Central memory CD8-positive, alpha-beta T cell (primary cell): Measurements from ENCODE around the gene RNU6-9.

ENCODE experiments used
- ATAC-seq: fragments of 150-1000 bp; cut with Tn5 transposase; replicated peaks from 2 replicates; pipeline ENCODE4 v1.10.0; 2022; ENCODE audit warnings: mild to moderate bottlenecking, moderate FRiP score, moderate number of reproducible peaks; ENCODE audit not compliant: poor library complexity, severe bottlenecking; ENCODE audit errors: extremely low read depth
- DNase-seq, 2 donors: peaks; one replicate each; pipeline ENCODE4 v3.0.0; 2021; ENCODE audit warnings: low spot score in 2 of 2
- H3K27ac Mint-ChIP-seq: one replicate; pipeline ENCODE4 v1.8.0; 2022; ENCODE audit warnings: low read depth, mild to moderate bottlenecking, moderate library complexity, mixed read lengths
- H3K27me3 Mint-ChIP-seq: one replicate; pipeline ENCODE4 v1.8.0; 2022; ENCODE audit warnings: mixed read lengths
- H3K36me3 Mint-ChIP-seq: one replicate; pipeline ENCODE4 v1.8.0; 2022; ENCODE audit warnings: mild to moderate bottlenecking, moderate library complexity, mixed read lengths; ENCODE audit not compliant: insufficient read depth
- H3K4me1 Mint-ChIP-seq: one replicate; pipeline ENCODE4 v1.8.0; 2022; ENCODE audit warnings: mixed read lengths
- H3K4me3 Mint-ChIP-seq: one replicate; pipeline ENCODE4 v1.8.0; 2022; ENCODE audit warnings: mild to moderate bottlenecking, moderate library complexity, mixed read lengths
- H3K9me3 Mint-ChIP-seq: one replicate; pipeline ENCODE4 v1.8.0; 2022; ENCODE audit warnings: mixed read lengths

RNU6-9 gene

DNA sequence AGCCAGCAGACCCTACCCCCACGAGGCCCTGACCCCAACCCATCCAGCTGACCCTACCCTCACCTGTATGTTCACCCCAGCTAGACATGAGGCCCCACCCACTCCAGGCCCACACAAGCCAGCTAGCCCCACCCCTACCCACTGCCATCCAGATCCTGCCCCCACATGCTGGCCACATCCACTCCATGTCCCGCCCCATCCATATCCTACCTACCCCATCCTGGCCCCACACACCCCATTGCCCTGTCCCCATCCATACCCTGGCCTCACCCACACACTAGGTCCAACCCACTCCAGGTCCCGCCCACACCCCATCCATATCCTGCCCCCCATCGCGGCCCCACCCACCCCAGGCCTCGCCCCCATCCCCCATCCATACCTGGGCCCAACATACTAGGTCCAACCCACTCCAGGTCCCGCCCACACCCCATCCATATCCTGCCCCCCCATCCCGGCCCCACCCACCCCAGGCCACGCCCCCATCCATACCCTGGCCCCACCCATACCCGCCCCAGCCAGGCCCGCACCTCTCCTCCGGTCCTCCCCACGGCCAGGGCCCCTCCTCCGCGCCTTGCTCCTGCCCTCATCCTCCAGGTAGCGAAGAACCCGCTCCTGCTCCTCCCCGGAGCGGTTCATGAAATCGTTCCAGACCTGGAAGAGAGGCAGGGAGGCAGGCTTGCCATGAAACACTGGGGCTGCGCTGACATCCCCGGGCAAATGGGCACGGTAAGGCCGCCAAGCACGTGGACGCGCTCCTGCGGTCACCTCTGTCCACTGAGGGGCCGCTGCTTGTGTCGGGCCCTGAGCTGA is 7.2 kb downstream of the RNU6-9 start:
- peaks cover 36% of the 10 kb centered on the region for H3K36me3 Mint-ChIP-seq
- peaks cover 7% of the 10 kb centered on the region for H3K4me1 Mint-ChIP-seq
- H3K9me3 Mint-ChIP-seq, result no peaks in the 10 kb centered on the region
- no peaks in the 10 kb centered on the region for H3K27me3 Mint-ChIP-seq
- H3K27ac Mint-ChIP-seq, result peak overlapping the region; percentile 35
- no peak overlapping the region for H3K4me3 Mint-ChIP-seq
- no peak for DNase-seq
- peak; percentile 65 for ATAC-seq

DNA sequence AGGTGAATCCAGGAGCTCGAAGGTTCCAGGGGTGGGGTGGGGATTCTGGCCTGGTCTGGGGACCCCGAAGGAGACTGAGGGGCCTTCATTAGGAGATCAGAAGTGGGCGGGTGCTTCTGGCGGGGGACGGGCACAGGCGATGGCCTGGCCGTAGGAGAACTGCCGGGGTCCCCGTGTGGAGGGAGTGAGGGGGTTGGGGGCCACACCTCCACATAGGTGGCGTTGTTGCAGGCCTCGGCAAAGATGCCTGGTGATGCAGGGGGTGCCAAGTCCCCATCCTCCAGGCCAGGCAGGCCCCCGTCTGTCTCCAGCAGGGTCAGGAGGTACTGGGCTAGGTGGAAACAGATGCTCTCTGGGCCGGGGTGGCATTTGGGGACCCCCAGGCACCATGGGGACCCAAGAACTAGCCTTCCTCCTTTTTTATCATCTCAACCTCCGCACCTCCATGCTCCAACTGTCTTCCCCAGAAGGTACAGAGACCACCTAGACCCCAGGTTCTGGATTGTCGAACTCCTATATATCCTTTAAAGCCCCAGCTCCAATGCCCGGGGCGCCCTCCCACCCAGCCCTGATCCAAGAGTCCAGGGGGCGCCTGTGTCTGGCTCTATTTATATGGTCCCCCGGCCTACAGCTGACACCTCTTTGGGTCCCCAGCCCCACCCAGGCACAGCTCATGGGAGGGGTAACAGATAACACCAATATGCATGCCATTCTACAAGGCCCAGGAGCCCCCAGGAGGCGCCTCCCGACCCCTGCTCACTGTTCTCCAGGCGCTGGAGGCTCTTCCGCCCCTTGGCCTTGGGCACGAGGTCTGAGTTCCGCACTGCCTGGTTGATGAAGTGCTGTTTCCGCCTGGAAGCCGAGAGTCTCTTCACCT is 8.2 kb downstream of the RNU6-9 start:
- Mint-ChIP-seq H3K27ac (no peak overlapping the region), H3K36me3 (peaks cover 29% of the 10 kb centered on the region), H3K27me3 (no peaks in the 10 kb centered on the region), H3K4me3 (no peak overlapping the region), H3K4me1 (peaks cover 7% of the 10 kb centered on the region), H3K9me3 (no peaks in the 10 kb centered on the region)
- ATAC-seq (no peak), DNase-seq (no peak)

DNA sequence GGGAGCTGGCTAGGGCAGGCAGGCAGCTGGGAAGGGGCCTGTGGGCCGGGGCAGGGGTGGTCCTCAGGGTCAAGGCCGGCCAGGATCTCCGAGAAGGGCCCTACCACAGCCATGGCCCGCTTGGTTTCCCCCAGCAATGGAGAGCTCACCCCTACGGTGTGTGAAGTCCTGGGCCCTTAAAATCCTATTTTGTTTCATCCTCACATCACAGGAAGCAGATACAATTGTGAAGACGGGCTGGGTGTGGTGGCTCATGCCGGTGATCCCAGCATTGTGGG is 8.7 kb downstream of the RNU6-9 start:
- DNase-seq (no peak), ATAC-seq (no peak)
- Mint-ChIP-seq H3K4me1 (peaks cover 7% of the 10 kb centered on the region), H3K36me3 (peaks cover 25% of the 10 kb centered on the region), H3K27me3 (no peaks in the 10 kb centered on the region), H3K4me3 (no peak overlapping the region), H3K27ac (no peak overlapping the region), H3K9me3 (no peaks in the 10 kb centered on the region)

DNA sequence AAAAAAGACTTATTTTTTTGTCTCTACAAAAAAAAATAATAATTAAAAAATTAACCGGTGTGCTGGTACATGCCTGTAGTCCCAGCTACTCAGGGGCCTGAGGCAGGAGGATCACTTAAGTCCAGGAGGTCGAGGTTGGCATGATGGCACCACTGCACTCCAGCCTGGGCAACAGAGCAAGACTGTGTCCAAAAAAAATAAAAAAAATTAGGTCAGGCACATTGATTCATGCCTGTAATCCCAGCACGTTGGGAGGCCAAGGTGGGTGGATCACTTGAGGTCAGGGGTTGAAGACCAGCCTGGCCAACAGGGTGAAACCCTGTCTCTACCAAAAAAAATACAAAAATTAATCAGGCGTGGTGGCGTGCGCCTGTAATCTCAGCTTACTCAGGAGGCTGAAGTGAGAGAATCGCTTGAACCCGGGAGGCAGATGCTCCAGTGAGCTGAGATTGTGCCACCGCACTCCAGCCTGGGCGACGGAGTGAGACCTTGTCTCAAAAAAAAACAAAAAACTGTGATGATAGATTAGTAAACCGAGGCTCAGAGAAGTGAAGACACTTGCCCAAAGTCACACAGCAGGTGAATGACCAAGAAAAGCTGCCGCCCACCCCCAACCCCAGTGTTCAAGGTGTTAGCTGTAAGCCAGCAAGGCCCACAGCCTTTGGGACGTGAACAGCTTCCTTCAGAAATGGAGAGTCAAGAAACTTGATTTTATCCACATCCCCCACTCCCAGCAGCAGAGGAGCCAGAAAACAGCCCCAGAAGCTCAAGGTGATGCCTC is 9.4 kb downstream of the RNU6-9 start:
- Mint-ChIP-seq H3K4me3 (no peak overlapping the region), H3K27me3 (no peaks in the 10 kb centered on the region), H3K9me3 (no peaks in the 10 kb centered on the region), H3K27ac (no peak overlapping the region), H3K36me3 (peaks cover 26% of the 10 kb centered on the region), H3K4me1 (peaks cover 7% of the 10 kb centered on the region)
- DNase-seq (no peak), ATAC-seq (no peak)

DNA sequence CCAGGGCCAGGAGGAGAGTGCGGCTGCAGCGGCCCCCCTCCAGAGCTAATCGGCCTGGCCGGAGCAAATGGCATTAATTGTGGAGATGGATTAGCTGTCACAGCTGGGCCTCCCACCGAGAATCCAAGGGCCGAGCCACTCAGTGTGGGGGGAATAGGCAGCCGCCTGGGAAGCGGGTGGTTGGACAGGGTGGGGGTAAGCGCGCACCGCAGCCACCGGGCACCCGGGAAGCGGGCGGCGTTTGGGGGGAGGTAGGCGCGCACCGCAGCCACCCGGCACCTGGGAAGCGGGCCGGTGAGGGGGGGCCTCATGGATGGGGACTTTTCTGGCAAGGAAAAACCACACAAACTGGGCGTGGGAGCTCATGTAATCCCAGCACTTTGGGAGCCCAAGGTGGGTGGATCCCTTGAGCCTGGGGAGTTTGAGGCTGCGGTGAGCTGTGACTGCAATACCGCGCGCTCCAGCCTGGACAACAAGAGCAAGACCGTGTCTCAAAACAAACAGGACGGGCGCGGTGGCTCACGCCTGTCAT is 10.0 kb downstream of the RNU6-9 start:
- H3K36me3 Mint-ChIP-seq, result peaks cover 20% of the 10 kb centered on the region
- DNase-seq (no peak), ATAC-seq (no peak)
- no peaks in the 10 kb centered on the region for H3K27me3 Mint-ChIP-seq
- H3K9me3 Mint-ChIP-seq, result no peaks in the 10 kb centered on the region
- H3K4me1 Mint-ChIP-seq, result peaks cover 7% of the 10 kb centered on the region
- H3K4me3 Mint-ChIP-seq, result no peak overlapping the region
- H3K27ac Mint-ChIP-seq, result peak overlapping the region; percentile 70

DNA sequence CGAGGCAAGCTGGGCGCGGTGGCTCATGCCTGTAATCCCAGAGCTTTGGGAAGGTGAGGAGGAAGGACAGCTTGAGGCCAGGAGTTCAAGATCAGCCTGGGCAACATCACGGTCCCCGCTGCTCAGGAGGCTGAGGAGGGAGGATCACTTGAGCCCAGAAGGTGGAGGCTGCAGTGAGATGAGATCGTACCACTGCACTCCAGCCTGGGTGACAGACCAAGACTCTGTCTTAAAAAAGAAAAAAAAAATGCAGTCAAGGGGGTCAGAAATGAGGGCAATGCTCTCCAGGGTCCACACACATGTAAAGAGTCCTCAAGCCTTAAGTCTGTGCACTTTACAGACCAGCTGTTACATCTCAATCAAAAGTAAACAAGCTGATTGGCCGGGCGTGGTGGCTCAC is 11.3 kb downstream of the RNU6-9 start:
- H3K36me3 Mint-ChIP-seq, result peaks cover 23% of the 10 kb centered on the region
- H3K4me3 Mint-ChIP-seq, result no peak overlapping the region
- no peak for DNase-seq
- H3K27ac Mint-ChIP-seq, result peak overlapping the region; percentile 70
- H3K9me3 Mint-ChIP-seq, result no peaks in the 10 kb centered on the region
- H3K27me3 Mint-ChIP-seq, result no peaks in the 10 kb centered on the region
- peaks cover 19% of the 10 kb centered on the region for H3K4me1 Mint-ChIP-seq
- ATAC-seq, result no peak

DNA sequence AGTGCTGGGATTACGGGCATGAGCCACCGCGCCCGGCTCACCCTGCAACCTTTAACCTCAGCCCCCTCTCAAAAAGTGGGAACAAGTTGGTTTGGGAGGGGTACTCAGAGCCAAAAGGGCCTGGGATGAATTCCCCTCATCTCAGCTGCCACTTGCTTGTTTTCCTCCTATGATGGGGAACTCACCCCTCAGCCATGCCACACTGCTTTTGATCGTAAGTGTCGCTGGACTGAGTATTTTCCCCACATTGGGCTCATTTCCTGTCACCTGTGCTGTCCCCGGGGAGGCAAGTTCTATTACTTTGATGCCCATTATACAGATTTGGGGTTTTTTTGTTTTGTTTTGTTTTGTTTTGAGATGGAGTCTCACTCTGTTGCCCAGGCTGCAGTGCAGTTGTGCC is 13.2 kb downstream of the RNU6-9 start:
- no peak for DNase-seq

DNA sequence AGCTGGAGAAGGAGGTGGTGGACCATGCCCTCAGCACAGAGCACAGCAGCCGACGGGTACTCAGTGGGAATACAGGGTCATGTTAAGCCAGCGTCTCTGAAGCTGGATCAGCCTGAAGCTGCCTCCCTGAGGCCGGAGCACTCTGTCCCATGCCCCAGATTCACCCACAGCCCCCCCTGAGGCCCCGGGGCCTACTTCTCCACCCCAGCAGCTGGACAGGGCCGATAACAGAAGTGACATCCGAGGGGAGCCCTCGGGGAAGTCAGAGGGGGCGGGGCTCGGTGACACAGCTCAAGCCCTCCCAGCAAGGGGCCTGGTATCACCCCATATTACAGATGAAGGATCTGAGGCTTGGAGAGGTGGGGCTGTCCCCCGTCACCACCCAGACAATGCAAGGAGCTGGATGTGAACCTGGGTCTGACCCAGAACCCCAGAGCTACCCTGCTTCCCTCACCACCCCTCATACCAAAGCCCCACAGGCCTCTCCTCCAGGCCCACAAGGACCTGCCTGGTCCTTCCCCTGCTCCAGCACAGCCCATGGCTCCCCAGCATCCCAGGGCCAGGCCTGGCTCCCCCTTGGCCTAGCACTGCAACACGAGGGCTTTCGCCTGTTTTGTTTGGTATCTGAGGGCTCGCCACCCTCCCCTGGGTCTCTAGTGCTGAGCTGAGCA is 14.0 kb downstream of the RNU6-9 start:
- H3K27me3 Mint-ChIP-seq, result no peaks in the 10 kb centered on the region
- ATAC-seq, result no peak
- peaks cover 24% of the 10 kb centered on the region for H3K4me1 Mint-ChIP-seq
- no peaks in the 10 kb centered on the region for H3K9me3 Mint-ChIP-seq
- peaks cover 27% of the 10 kb centered on the region for H3K36me3 Mint-ChIP-seq
- peak overlapping the region; percentile 9 for H3K4me3 Mint-ChIP-seq
- peak overlapping the region; percentile 100 for H3K27ac Mint-ChIP-seq
- no peak for DNase-seq

More for the DNA sequence above, 13.2 kb downstream of the RNU6-9 start:
- Mint-ChIP-seq H3K4me1 (peaks cover 24% of the 10 kb centered on the region), H3K9me3 (no peaks in the 10 kb centered on the region), H3K27me3 (no peaks in the 10 kb centered on the region), H3K4me3 (peak overlapping the region; percentile 32), H3K36me3 (peaks cover 24% of the 10 kb centered on the region), H3K27ac (peak overlapping the region; percentile 67)
- ATAC-seq, result no peak

DNA sequence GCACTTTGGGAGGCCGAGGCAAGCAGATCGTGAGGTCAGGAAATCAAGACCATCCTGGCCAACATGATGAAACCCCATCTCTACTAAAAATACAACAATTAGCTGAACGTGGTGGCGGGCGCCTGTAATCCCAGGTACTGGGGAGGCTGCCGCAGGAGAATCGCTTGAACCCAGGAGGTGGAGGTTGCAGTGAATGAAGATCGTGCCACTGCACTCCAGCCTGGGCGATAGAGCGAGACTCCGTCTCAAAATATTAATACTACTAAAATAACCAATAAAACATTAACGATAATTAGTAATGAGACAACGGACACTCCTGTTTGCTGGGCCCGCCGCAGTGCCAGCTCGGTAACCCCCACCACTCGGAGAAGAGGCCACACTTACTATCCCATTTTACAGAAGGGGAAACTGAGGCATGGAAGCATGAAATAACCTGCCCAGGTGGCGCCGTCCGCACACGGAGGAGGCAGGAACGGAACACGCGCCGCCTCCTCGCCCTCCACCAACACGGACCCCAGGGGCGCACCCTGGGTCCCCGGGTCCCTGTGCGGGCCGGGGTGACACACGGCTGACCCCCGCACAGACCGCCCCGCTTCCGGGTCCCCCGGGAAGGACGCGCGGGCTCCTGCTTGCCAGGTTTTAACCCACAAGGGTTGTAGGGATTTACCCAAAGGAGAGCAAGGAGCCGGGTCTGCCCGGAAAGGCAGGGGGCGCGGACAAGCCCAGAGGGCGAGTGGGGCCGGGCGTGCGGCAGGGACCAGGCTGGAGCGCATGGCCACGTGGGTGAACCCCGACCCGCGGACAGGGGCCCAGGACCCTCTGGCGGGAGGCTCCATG is 18.1 kb downstream of the RNU6-9 start:
- H3K4me1 Mint-ChIP-seq, result peaks cover 17% of the 10 kb centered on the region
- DNase-seq, result no peak
- no peaks in the 10 kb centered on the region for H3K9me3 Mint-ChIP-seq
- peak overlapping the region; percentile 100 for H3K27ac Mint-ChIP-seq
- peak overlapping the region; percentile 85 for H3K4me3 Mint-ChIP-seq
- no peaks in the 10 kb centered on the region for H3K27me3 Mint-ChIP-seq
- ATAC-seq, result no peak
- H3K36me3 Mint-ChIP-seq, result peaks cover 32% of the 10 kb centered on the region

DNA sequence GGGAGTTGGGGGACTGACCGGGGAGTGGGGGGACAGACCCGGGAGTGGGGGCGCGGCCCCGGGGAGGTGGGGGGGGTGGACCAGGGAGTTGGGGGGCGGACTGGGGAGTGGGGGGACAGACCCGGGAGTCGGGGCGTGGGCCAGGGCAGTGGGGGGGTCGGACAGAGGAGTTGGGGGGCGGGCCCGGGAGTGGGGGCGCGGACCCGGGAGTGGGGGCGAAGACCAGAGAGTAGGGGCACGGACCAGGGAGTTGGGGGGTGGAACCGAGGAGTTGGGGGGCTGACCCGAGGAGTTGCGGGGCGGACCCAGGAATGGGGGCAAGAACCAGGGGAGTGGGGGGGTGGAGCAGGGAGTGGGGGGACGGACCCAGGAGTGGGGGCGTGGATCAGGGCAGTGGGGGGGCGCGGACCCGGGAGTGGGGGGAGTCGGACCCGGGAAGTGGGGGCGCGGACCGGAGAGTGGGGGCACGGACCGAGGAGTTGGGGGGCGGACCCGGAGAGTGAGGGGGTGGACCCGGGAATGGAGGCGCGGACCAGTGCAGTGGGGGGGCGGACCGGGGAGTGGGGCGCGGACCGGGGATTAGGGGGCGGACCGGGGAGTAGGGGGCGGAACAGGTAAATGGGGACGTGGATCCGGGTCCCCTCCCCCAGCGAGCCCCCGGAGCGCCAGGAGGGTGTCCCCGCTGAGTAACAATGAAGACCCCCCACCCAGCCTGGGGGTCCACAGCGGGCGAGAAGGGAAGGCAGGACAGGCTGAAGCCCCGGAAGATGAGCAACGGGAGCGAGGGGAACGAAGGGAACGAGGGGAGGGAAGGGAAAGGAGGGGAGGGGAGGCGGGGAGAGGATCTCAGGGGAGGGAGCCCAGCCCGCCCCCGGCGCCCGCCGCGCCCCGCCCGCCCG is 19.1 kb downstream of the RNU6-9 start:
- H3K9me3 Mint-ChIP-seq, result no peaks in the 10 kb centered on the region
- H3K27ac Mint-ChIP-seq, result peak overlapping the region; percentile 49
- no peak for DNase-seq
- no peak for ATAC-seq
- H3K36me3 Mint-ChIP-seq, result peaks cover 33% of the 10 kb centered on the region
- peak overlapping the region; percentile 79 for H3K4me3 Mint-ChIP-seq
- H3K4me1 Mint-ChIP-seq, result peaks cover 17% of the 10 kb centered on the region
- H3K27me3 Mint-ChIP-seq, result no peaks in the 10 kb centered on the region
